Astrocyte (in vitro differentiated cells and primary cell): ENCODE results near the gene SRM.

ENCODE experiments used
- EZH2 ChIP-seq: IDR thresholded peaks from 2 replicates; pipeline ENCODE4 v1.6.1; 2012; ENCODE audit warnings: mild to moderate bottlenecking, low read length, inconsistent platforms; ENCODE audit not compliant: insufficient read depth
- TF ChIP-seq, protein P1 (sequence below): IDR thresholded peaks from 2 replicates; pipeline ENCODE4 v1.5.1; 2011; ENCODE audit warnings: low read depth, mild to moderate bottlenecking, inconsistent platforms, low read length, moderate library complexity; ENCODE audit not compliant: insufficient read depth

DNA sequence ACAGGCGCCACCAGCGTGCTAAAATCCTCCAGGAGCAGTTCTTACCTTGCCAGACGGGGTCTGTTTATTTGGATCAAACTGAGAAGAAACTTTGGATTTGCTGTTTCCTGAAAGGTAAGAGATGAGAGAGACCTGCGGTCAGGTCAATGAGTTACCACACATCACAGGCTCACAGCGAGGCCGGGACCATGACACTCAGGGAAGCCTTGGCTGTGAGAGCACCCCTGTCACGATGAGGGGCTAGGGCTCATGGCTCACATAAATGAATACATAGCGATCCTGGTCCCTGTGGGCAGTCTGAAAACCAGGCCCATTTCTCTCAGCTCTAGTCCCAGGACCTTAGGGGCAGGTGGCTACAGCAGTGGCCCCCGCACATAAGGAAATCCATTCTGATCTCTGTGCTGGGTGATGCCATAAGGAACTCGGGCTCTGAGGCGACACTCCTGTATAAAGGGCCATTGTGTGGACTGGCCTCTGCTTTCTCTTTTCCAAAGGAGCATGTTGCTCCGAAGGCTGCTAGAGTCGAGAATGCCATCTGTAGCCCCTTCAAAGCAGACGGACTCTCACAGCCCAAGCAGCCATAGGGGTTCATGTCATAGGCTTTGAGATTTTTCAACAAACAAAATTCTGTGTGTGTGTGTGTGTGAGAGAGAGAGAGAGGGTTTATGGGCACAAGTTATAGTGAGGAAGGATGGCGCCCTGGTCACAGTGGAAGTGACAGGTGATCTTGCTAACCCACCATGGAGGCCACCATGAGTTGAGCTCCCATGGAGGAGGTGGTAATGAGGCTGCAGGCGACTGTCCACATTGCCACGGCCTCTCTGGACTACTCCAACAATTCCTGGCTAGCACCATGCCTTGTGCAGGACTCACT, 9.0 kb upstream of the SRM start:
- TF ChIP-seq, protein P1, sequence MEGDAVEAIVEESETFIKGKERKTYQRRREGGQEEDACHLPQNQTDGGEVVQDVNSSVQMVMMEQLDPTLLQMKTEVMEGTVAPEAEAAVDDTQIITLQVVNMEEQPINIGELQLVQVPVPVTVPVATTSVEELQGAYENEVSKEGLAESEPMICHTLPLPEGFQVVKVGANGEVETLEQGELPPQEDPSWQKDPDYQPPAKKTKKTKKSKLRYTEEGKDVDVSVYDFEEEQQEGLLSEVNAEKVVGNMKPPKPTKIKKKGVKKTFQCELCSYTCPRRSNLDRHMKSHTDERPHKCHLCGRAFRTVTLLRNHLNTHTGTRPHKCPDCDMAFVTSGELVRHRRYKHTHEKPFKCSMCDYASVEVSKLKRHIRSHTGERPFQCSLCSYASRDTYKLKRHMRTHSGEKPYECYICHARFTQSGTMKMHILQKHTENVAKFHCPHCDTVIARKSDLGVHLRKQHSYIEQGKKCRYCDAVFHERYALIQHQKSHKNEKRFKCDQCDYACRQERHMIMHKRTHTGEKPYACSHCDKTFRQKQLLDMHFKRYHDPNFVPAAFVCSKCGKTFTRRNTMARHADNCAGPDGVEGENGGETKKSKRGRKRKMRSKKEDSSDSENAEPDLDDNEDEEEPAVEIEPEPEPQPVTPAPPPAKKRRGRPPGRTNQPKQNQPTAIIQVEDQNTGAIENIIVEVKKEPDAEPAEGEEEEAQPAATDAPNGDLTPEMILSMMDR: no peak
- TF ChIP-seq EZH2: no peak
